KMS-11 (cell line): ENCODE data around the gene NFIB.
A peak's percentile ranks its signal among the peaks of the same experiment; 100 is the strongest.

Experiments used
- H2AFZ ChIP-seq: fragments of 200-600 bp; sonication (generic); 2 replicates; pipeline ENCODE4 v1.6.1; 2016; ENCODE audit warnings: antibody characterized with exemption, mixed run types, low read depth
- H3K27ac ChIP-seq: fragments of 200-600 bp; sonication (generic); 2 replicates; pipeline ENCODE4 v1.6.1; 2016; ENCODE audit warnings: mild to moderate bottlenecking, mixed run types
- H3K27me3 ChIP-seq: fragments of 200-600 bp; sonication (generic); 2 replicates; pipeline ENCODE4 v1.6.1; 2017; ENCODE audit warnings: mild to moderate bottlenecking, low read depth, mixed run types, moderate library complexity; ENCODE audit not compliant: insufficient read depth
- H3K36me3 ChIP-seq: fragments of 200-600 bp; sonication (generic); 2 replicates; pipeline ENCODE4 v1.6.1; 2017; ENCODE audit warnings: mild to moderate bottlenecking, mixed run types; ENCODE audit not compliant: insufficient read depth
- H3K4me1 ChIP-seq: fragments of 200-600 bp; sonication (generic); 2 replicates; pipeline ENCODE4 v1.6.1; 2016; ENCODE audit warnings: mild to moderate bottlenecking, low read depth, mixed run types; ENCODE audit not compliant: poor library complexity, severe bottlenecking
- H3K4me2 ChIP-seq: fragments of 200-600 bp; sonication (generic); 2 replicates; pipeline ENCODE4 v1.7.0; 2016; ENCODE audit warnings: mild to moderate bottlenecking, mixed run types
- H3K4me3 ChIP-seq: fragments of 200-600 bp; sonication (generic); IDR thresholded peaks from 2 replicates; pipeline ENCODE4 v1.6.1; 2017; ENCODE audit warnings: low read depth, low read length, mixed read lengths; ENCODE audit not compliant: insufficient read depth
- H3K79me2 ChIP-seq: fragments of 200-600 bp; sonication (generic); 2 replicates; pipeline ENCODE4 v1.6.1; 2016; ENCODE audit warnings: low read depth, mixed run types; ENCODE audit not compliant: insufficient read depth
- H3K9ac ChIP-seq: fragments of 200-600 bp; sonication (generic); 2 replicates; pipeline ENCODE4 v1.6.1; 2016; ENCODE audit warnings: mild to moderate bottlenecking, mixed run types
- H4K20me1 ChIP-seq: fragments of 200-600 bp; sonication (generic); 2 replicates; pipeline ENCODE4 v1.6.1; 2016; ENCODE audit warnings: mild to moderate bottlenecking, mixed run types; ENCODE audit not compliant: insufficient read depth
- CTCF ChIP-seq: fragments of 200-600 bp; sonication (generic); conservative IDR thresholded peaks from 2 replicates; pipeline ENCODE4 v1.6.1; 2017; ENCODE audit warnings: low read depth, mild to moderate bottlenecking, antibody characterized with exemption, low read length, moderate library complexity, mixed read lengths

Gene NFIB

DNA sequence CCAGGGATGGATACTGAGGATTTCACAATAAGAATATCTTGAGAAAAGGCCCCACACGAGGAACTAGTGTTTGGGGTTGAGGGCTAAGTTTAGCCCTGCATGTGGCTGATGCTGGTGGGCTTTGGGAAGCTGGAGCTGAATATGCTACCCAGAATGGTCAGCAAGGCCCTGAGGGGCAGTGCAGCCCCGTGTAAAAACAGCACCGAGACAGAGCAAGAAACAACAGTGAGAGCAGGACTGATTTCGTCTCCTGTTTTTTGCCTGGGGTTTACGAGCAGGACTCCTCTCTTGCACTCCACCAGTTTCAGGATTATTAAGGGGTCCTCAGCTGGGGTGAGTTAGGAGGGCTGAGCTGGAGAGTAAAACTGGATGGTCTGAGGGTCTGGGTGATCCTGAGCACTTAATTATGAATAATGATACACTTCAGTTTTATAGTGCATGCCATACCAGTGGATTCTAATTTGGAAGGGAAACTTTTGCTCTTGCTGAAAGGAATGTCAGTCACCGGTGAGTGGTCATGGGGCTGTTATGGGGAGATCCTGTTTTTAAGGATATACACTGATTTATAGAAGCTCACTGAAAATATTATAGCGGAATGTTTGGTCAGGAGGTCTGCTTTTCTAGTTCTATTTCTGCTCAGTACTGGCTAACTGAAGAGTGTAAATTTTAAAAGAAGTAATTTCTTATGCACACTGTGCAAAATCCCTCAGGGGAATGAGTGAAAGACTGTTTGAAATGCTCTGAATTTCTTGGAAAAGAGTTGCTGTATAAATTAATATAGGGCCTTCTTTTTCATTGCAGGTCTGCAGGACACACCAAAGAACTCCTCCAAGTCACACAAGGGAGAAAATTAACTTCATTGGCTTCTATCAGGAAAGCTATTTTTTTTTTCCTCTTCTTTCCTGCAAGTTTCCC, 42.7 kb upstream of the NFIB start:
- no peaks in the 10 kb centered on the region for H3K27me3 ChIP-seq
- H4K20me1 ChIP-seq: no peaks in the 10 kb centered on the region
- H3K79me2 ChIP-seq: no peaks in the 10 kb centered on the region
- no peak overlapping the region for H3K4me2 ChIP-seq
- H3K27ac ChIP-seq: no peak overlapping the region
- no peak overlapping the region for H3K9ac ChIP-seq
- H3K4me1 ChIP-seq: no peaks in the 10 kb centered on the region
- no peak overlapping the region for H2AFZ ChIP-seq
- H3K4me3 ChIP-seq: no peak overlapping the region
- no peak for TF ChIP-seq CTCF
- H3K36me3 ChIP-seq: no peaks in the 10 kb centered on the region

DNA sequence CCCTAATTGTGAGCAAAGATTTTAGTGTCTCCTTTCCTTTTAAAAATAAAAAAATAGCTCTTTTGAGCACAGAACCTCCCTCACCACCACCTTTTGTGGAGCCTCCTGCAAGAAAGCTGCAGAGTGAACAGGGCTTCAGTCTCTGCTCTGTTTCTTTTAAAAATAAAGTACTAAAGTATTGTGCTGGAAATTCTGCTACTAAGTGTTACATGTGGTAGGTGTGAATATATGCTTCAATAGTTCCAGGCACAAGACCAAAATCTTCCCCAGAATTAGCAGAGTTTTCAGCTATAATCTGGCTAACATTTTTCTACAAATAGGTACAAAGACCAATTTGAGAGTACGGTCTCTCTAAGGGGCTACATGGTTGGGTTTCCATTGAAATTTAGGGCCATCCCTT, 40.3 kb upstream of the NFIB start:
- Histone ChIP-seq H3K27me3 (no peaks in the 10 kb centered on the region), H3K4me2 (no peak overlapping the region), H3K27ac (no peak overlapping the region), H3K79me2 (no peaks in the 10 kb centered on the region), H3K36me3 (no peaks in the 10 kb centered on the region), H3K4me1 (no peaks in the 10 kb centered on the region), H3K4me3 (no peak overlapping the region), H4K20me1 (no peaks in the 10 kb centered on the region), H2AFZ (no peak overlapping the region), H3K9ac (no peak overlapping the region)
- TF ChIP-seq CTCF: no peak

DNA sequence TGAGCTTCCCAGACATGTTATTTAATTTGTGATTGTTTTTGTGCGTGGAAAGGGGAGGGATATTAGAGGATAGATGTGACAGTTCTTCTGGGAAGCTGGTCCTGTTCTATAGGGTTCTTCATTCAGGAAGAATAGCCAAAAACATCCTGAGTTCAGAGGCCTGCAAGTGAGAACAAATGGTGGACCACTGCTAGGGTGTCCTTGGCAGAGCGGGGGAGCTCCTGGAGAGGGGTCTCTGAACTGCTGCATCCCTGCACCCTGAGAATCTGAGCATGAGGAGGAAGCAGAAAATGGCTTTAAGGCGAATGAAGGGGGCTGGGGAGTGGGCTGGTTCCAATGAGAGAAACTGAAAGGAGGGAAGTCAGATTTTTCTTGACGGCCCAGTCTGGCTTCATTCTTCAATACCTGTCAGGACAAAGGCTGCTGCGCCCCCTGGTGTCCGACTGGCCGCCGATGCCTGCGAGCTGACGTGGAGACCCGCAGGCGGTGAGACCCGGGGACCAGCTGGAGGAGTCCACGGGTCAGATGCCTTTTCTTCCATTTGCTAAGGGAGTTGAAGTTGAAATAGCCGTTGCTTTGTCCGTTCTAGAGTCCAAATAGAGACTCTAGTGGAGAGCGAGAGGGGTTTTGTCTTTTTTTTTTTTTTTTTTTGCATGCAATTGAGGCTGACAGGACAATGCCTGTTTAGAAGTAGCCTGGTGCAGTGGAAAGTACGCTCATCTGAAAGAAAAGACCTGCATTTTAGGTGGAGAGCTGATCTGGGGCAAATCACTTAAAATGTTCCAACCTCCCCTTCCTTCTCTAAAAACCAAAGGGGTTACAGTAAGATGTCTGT, 39.5 kb upstream of the NFIB start:
- no peaks in the 10 kb centered on the region for H3K4me1 ChIP-seq
- H4K20me1 ChIP-seq: no peaks in the 10 kb centered on the region
- H3K4me2 ChIP-seq: peak overlapping the region; percentile 36; the same call in 1 of the 2 replicates
- H3K4me3 ChIP-seq: no peak overlapping the region
- TF ChIP-seq CTCF: peak; percentile 87
- no peaks in the 10 kb centered on the region for H3K79me2 ChIP-seq
- H3K36me3 ChIP-seq: no peaks in the 10 kb centered on the region
- peak overlapping the region; percentile 26; the same call in 1 of the 2 replicates for H2AFZ ChIP-seq
- H3K9ac ChIP-seq: no peak overlapping the region
- no peak overlapping the region for H3K27ac ChIP-seq
- no peaks in the 10 kb centered on the region for H3K27me3 ChIP-seq

GRCh38 chr9:14352503-14352902, 38.6 kb upstream of the NFIB start:
- Histone ChIP-seq H2AFZ (no peak overlapping the region), H3K27ac (no peak overlapping the region), H4K20me1 (no peaks in the 10 kb centered on the region), H3K4me3 (no peak overlapping the region), H3K4me1 (no peaks in the 10 kb centered on the region), H3K4me2 (no peak overlapping the region), H3K27me3 (no peaks in the 10 kb centered on the region), H3K36me3 (no peaks in the 10 kb centered on the region), H3K79me2 (no peaks in the 10 kb centered on the region), H3K9ac (no peak overlapping the region)
- no peak for TF ChIP-seq CTCF
